Measurements from ENCODE around the gene CDK8. TPM values are rescaled to one million over a fixed set of nuclear protein-coding genes. Genes with fewer than 3 reads are reported as not detected.

CDK8 gene
- total and polyA plus RNA-seq, 9 of the 15 experiments (the other 6 are each of a cell fraction or from before 2014, with no cell fraction given) = 11.3 to 33.7 (median 20.3) TPM

DNA sequence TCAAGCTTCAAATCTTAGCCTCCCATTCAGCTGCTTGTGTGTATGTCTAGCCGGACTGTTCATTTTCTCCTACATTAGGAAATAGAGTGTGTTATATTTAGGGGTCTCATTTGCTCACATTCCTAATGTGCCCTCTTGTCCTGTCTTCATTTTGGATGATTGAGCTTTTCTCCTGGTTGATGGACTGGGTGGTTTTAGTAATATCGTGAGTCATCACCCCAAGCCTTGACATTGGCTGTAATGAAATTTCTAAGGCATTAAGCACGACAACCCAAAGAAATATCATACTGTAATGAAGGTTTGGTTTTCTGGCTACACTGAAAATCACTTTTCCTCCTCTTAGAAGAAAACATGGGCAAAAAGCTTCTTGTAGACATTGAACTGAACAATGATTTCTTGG lies 192.8 kb downstream of the CDK8 start (continued):
- TF ChIP-seq, protein P1, sequence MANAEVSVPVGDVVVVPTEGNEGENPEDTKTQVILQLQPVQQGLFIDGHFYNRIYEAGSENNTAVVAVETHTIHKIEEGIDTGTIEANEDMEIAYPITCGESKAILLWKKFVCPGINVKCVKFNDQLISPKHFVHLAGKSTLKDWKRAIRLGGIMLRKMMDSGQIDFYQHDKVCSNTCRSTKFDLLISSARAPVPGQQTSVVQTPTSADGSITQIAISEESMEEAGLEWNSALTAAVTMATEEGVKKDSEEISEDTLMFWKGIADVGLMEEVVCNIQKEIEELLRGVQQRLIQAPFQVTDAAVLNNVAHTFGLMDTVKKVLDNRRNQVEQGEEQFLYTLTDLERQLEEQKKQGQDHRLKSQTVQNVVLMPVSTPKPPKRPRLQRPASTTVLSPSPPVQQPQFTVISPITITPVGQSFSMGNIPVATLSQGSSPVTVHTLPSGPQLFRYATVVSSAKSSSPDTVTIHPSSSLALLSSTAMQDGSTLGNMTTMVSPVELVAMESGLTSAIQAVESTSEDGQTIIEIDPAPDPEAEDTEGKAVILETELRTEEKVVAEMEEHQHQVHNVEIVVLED (CRISPR knock-in tag; IDR thresholded peaks at IDR 0.05) = no peak
- TF ChIP-seq FOSL1 (tag; conservative IDR thresholded peaks at IDR 0.05) (no peak), STAT5B (CRISPR knock-in tag; IDR thresholded peaks at IDR 0.05) (no peak), SMAD3 (CRISPR knock-in tag; conservative IDR thresholded peaks at IDR 0.05) (no peak)

DNA sequence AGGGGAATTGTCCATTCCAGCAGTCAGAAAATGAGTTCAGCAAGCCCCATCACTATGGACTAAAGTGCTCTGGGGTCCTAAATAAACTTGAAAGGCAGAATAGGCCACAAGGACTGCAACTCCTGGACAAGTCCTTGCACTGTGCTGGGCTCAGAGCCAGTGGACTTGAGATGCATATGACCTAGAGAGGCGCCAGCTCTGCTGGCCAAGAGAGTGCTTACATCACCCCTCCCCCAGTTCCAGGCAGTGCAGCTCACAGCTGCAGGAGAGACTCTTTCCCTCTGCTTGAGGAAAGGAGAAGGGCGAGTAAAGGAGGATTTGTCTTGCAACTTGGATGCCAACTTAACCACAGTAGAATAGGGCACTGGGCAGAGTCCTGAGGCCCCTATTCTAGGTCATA lies 194.1 kb downstream of the CDK8 start:
- no peak overlapping the region for H3K4me3 ChIP-seq
- CTCF ChIA-PET (ENCODE audit: low intra/inter-chr PET ratio) = no interaction called here
- H3K27me3 ChIP-seq (ENCODE audit: control insufficient read depth in 2 of 2, insufficient read depth in 2 of 2, low read length in 2 of 2) = no peaks in the 10 kb centered on the region
- intact Hi-C loops (cut with micrococcal nuclease) = no loop called here
- DNase-seq (ENCODE audit: extremely low read depth in 1 of 4, low spot score in 3 of 4) (no peak), FAIRE-seq (no peak), ATAC-seq (no peak)
- H3K36me3 ChIP-seq (ENCODE audit: control insufficient read depth, insufficient read depth, low read length) = no peaks in the 10 kb centered on the region
- no peaks in the 10 kb centered on the region for H3K79me2 ChIP-seq (ENCODE audit: control insufficient read depth, insufficient read depth, low read length)
- no peaks in the 10 kb centered on the region for H3K4me1 ChIP-seq (replicated peaks in 1 of 2; ENCODE audit: control insufficient read depth in 2 of 2, insufficient read depth in 2 of 2, low read length in 2 of 2)
- POLR2A ChIA-PET = no interaction called here
- no peaks in the 10 kb centered on the region for H3K9me3 ChIP-seq (replicated peaks; ENCODE audit: control insufficient read depth, insufficient read depth, low read depth, low read length)
- TF ChIP-seq PCBP2 (IDR thresholded peaks at IDR 0.05; ENCODE audit: low read depth, low read length, poor library complexity, severe bottlenecking) (no peak), BACH1 (tag; IDR thresholded peaks at IDR 0.05) (no peak), KDM4B (IDR thresholded peaks at IDR 0.05; ENCODE audit: borderline replicate concordance in 2 of 2, low read depth in 1 of 2) (no peak), ZNF140 (CRISPR knock-in tag; IDR thresholded peaks at IDR 0.05) (no peak), TCF7 (IDR thresholded peaks at IDR 0.05; ENCODE audit: borderline replicate concordance) (no peak), SMARCA4 (IDR thresholded peaks at IDR 0.05) (no peak), CSDE1 (IDR thresholded peaks at IDR 0.05) (no peak), CBX2 (IDR thresholded peaks at IDR 0.05; ENCODE audit: insufficient read depth, low read length, poor library complexity, severe bottlenecking) (no peak), DIDO1 (tag; IDR thresholded peaks at IDR 0.05; ENCODE audit: low read depth) (no peak), KDM1A (IDR thresholded peaks at IDR 0.05) (no peak), U2AF1 (optimal IDR thresholded peaks at IDR 0.05; ENCODE audit: low read depth, low read length) (no peak), RFX1 (IDR thresholded peaks at IDR 0.05) (no peak), NFIC (IDR thresholded peaks at IDR 0.05) (no peak), HDAC2 (IDR thresholded peaks at IDR 0.05) (no peak), ELF1 (tag; IDR thresholded peaks at IDR 0.05) (no peak), KLF1 (tag; IDR thresholded peaks at IDR 0.05) (no peak)
- no peaks in the 10 kb centered on the region for H4K20me1 ChIP-seq (replicated peaks; ENCODE audit: control insufficient read depth, insufficient read depth, low read length)
- H3K4me2 ChIP-seq (ENCODE audit: insufficient read depth, low read length) = no peak overlapping the region
- in situ Hi-C loops (cut with MboI) = no loop called here
- H3K9me1 ChIP-seq (ENCODE audit: control insufficient read depth, insufficient read depth, low read length) = no peaks in the 10 kb centered on the region
- 0% methylated on average over 2 of the region's 2 CpGs for WGBS (ENCODE audit: insufficient coverage, low coverage, missing lambda C conversion rate)
- H2AFZ ChIP-seq (ENCODE audit: low read depth, low read length) = no peak overlapping the region
- H3K27ac ChIP-seq (ENCODE audit: extremely low read depth, low read depth, low read length) = no peak overlapping the region
- no peak overlapping the region for H3K9ac ChIP-seq (ENCODE audit: insufficient read depth in 1 of 2, low read depth in 2 of 2, low read length in 2 of 2)
- BruUV-seq (replicated peaks) = no TSS peak

Measured in K562 (cell line).